Neuronal stem cell (in vitro differentiated cells): ENCODE measurements around the gene SAPCD1.
A peak's percentile ranks its signal among the peaks of the same experiment; 100 is the strongest.

Experiments
- DNase-seq: peaks from one replicate; pipeline ENCODE4 v3.0.0-alpha.2; 2013; ENCODE audit warnings: low spot score
- H2AFZ ChIP-seq: one replicate; pipeline ENCODE4 v1.6.1; 2013; ENCODE audit warnings: mild to moderate bottlenecking, low read length, inconsistent platforms
- H2AK5ac ChIP-seq: 2 replicates; pipeline ENCODE4 v1.6.1; 2013; ENCODE audit warnings: low read depth, mild to moderate bottlenecking, inconsistent platforms, low read length, moderate library complexity, mixed read lengths
- H2BK120ac ChIP-seq: 2 replicates; pipeline ENCODE4 v1.6.1; 2013; ENCODE audit warnings: low read depth, mild to moderate bottlenecking, inconsistent platforms, low read length, moderate library complexity, mixed read lengths
- H2BK12ac ChIP-seq: one replicate; pipeline ENCODE4 v1.6.1; 2013; ENCODE audit warnings: low read length, inconsistent platforms
- H2BK15ac ChIP-seq: 2 replicates; pipeline ENCODE4 v1.6.1; 2013; ENCODE audit warnings: mild to moderate bottlenecking, low read length, inconsistent platforms, mixed read lengths
- H2BK5ac ChIP-seq: one replicate; pipeline ENCODE4 v1.6.1; 2013; ENCODE audit warnings: inconsistent platforms, mild to moderate bottlenecking, low read length, moderate library complexity
- H3K14ac ChIP-seq: one replicate; pipeline ENCODE4 v1.6.1; 2013; ENCODE audit warnings: low read length, inconsistent platforms
- H3K18ac ChIP-seq: 2 replicates; pipeline ENCODE4 v1.6.1; 2013; ENCODE audit warnings: low read length, inconsistent platforms
- H3K23ac ChIP-seq: 2 replicates; pipeline ENCODE4 v1.6.1; 2013; ENCODE audit warnings: low read depth, mild to moderate bottlenecking, mixed read lengths, low read length, inconsistent platforms; ENCODE audit not compliant: poor library complexity
- H3K27ac ChIP-seq: replicated peaks from 3 replicates; pipeline ENCODE4 v1.5.1; 2013; ENCODE audit warnings: low read length, inconsistent platforms
- H3K27me3 ChIP-seq, 3 experiments: 2 replicates each; pipeline ENCODE4 v1.6.1; 2013; ENCODE audit warnings: low read length in 3 of 3, mild to moderate bottlenecking in 2 of 3, inconsistent platforms in 1 of 3, low read depth in 1 of 3, mixed read lengths in 1 of 3, moderate library complexity in 1 of 3; ENCODE audit not compliant: control insufficient read depth in 3 of 3, insufficient read depth in 3 of 3
- H3K36me3 ChIP-seq, 2 donors: replicated peaks in 1 of 2; 2 replicates each; pipeline ENCODE4 v1.6.1; 2013; ENCODE audit warnings: low read length in 2 of 2; ENCODE audit not compliant: control insufficient read depth in 2 of 2, insufficient read depth in 2 of 2
- H3K4ac ChIP-seq: 2 replicates; pipeline ENCODE4 v1.6.1; 2013; ENCODE audit warnings: inconsistent platforms, mild to moderate bottlenecking, low read length, moderate library complexity
- H3K4me1 ChIP-seq, 2 donors: 1 replicate in 1 of 2; 2 replicates in 1 of 2; pipeline ENCODE4 v1.6.1; 2013; ENCODE audit warnings: low read length in 2 of 2, low read depth in 1 of 2; ENCODE audit not compliant: control insufficient read depth in 2 of 2, insufficient read depth in 1 of 2
- H3K4me2 ChIP-seq: one replicate; pipeline ENCODE4 v1.6.1; 2013; ENCODE audit warnings: mild to moderate bottlenecking, low read length, inconsistent platforms; ENCODE audit not compliant: insufficient read depth, poor library complexity, severe bottlenecking
- H3K4me3 ChIP-seq, 2 donors: 2 replicates each; pipeline ENCODE4 v1.5.1; 2013; ENCODE audit warnings: low read length in 2 of 2, mild to moderate bottlenecking in 2 of 2, inconsistent platforms in 1 of 2, moderate library complexity in 1 of 2
- H3K79me1 ChIP-seq: one replicate; pipeline ENCODE4 v1.6.1; 2013; ENCODE audit warnings: low read depth, mild to moderate bottlenecking, inconsistent platforms, low read length, moderate library complexity
- H3K9ac ChIP-seq: one replicate; pipeline ENCODE4 v1.6.1; 2013; ENCODE audit warnings: mild to moderate bottlenecking, low read depth, low read length, inconsistent platforms; ENCODE audit not compliant: poor library complexity
- H3K9me3 ChIP-seq, 2 donors: replicated peaks in 1 of 2; 2 replicates each; pipeline versions ENCODE3 to v1.6.1; 2013; ENCODE audit warnings: low read length in 2 of 2, mild to moderate bottlenecking in 2 of 2, inconsistent platforms in 1 of 2, low read depth in 1 of 2, mixed read lengths in 1 of 2, moderate library complexity in 1 of 2; ENCODE audit not compliant: control insufficient read depth in 2 of 2, insufficient read depth in 1 of 2
- H4K8ac ChIP-seq: one replicate; pipeline ENCODE4 v1.6.1; 2013; ENCODE audit warnings: low read depth, mild to moderate bottlenecking, inconsistent platforms, low read length, moderate library complexity
- H4K91ac ChIP-seq: one replicate; pipeline ENCODE4 v1.6.1; 2013; ENCODE audit warnings: low read length, low read depth, mild to moderate bottlenecking, inconsistent platforms; ENCODE audit not compliant: poor library complexity
- whole genome bisulfite sequencing, 2 donors: extraction: QIAGEN DNeasy Blood & Tissue Kit; methylation state at CpG; one replicate each; pipeline ENCODE4 v1.1.7; 2013; ENCODE audit warnings: missing lambda C conversion rate in 2 of 2, mixed read lengths in 1 of 2; ENCODE audit not compliant: insufficient read length in 2 of 2, insufficient replicate concordance in 1 of 2; ENCODE audit errors: extremely low coverage in 2 of 2; 5-methylcytosine and 5-hydroxymethylcytosine counted together

The SAPCD1 gene

DNA sequence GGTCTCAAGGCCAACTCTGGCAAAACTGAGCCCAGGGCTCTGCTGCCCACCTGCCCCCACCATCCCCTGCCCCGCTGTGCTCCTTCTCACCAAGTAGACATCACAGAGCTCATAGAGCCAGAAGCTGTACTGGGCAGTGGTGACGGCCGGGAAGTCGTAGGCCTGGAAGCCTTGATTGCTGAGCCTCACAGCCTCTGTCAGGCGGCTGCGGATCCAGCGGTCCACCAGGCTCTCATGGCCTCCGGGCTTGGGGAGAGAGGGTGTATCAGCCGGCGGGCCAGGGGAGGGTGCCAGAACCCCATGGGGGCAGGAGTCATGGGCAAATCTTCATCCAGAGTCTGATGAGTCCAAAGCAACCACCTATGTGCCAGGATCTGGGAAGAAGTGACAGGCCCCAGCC, 17.5 kb downstream of the SAPCD1 start:
- Histone ChIP-seq H3K9ac (no peak overlapping the region), H3K9me3 (no peaks in the 10 kb centered on the region), H3K14ac (no peak overlapping the region), H2BK120ac (no peak overlapping the region), H2BK12ac (no peak overlapping the region), H3K4me2 (no peak overlapping the region), H3K18ac (no peak overlapping the region), H4K8ac (no peak overlapping the region), H4K91ac (no peak overlapping the region), H2BK5ac (no peak overlapping the region), H2AK5ac (no peak overlapping the region), H3K27ac (no peak overlapping the region), H3K36me3 (peaks cover 53 to 74% of the 10 kb centered on the region in 2 donors), H3K4ac (no peak overlapping the region), H3K79me1 (peaks cover 2% of the 10 kb centered on the region), H3K27me3 (no peaks in the 10 kb centered on the region), H3K4me3 (no peak overlapping the region), H2AFZ (no peak overlapping the region), H2BK15ac (no peak overlapping the region), H3K23ac (no peak overlapping the region), H3K4me1 (peaks cover 4 to 8% of the 10 kb centered on the region in 2 donors)
- DNase-seq, result no peak
- WGBS, 2 donors, result no CpG with 5 or more reads among the region's 10 CpGs

DNA sequence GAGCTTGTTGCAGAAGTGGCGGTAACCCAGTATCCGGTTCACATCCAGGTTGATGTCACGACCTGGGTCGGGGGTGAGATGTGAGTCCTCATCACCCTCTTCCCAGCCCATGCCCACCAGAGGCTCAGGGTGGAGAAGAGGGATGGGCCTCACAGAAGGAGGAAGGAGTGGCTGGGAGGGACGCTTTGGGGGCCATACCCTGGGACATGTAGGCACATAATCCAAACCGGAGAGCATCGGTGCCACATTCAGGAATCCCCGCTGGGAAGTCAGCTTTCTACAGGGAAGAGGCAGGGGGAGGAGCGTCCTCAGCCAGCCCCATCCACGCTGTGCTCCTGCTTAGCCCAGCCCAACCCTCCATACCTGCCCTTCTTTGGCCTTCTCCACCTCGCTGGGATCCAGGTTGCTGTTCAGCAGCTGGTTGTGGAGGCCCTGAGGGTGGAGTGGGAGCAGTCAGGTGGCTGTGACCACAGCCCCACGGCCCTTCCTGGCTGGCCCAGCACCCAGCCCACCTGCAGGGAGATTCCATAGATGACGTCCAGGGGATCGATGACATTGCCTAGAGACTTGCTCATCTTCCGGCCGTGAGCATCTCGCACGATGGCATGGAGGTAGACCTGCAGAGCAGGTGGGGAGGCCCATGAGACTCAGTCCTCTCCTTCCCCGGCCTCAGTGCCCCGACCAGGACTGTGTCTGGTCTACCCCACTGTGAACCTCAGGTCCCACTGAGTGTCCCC, 18.2 kb downstream of the SAPCD1 start:
- Histone ChIP-seq H3K4me2 (no peak overlapping the region), H3K4ac (no peak overlapping the region), H3K27ac (no peak overlapping the region), H2AFZ (no peak overlapping the region), H4K8ac (no peak overlapping the region), H3K18ac (no peak overlapping the region), H3K4me1 (peaks cover 4 to 8% of the 10 kb centered on the region in 2 donors), H3K27me3 (no peaks in the 10 kb centered on the region), H2AK5ac (no peak overlapping the region), H2BK12ac (peak overlapping the region; percentile 73), H3K36me3 (peaks cover 59 to 82% of the 10 kb centered on the region in 2 donors), H2BK15ac (no peak overlapping the region), H4K91ac (no peak overlapping the region), H3K9me3 (no peaks in the 10 kb centered on the region), H3K79me1 (peaks cover 2% of the 10 kb centered on the region), H3K9ac (peak overlapping the region; percentile 44), H3K23ac (no peak overlapping the region), H3K14ac (peak overlapping the region; percentile 8), H3K4me3 (no peak overlapping the region), H2BK5ac (peak overlapping the region; percentile 24), H2BK120ac (no peak overlapping the region)
- no peak for DNase-seq
- no CpG with 5 or more reads among the region's 20 CpGs for WGBS, 2 donors

GRCh38 chr6:31781244-31782125, 19.0 kb downstream of the SAPCD1 start:
- H3K9me3 ChIP-seq, result no peaks in the 10 kb centered on the region
- no peak overlapping the region for H3K18ac ChIP-seq
- DNase-seq, result no peak
- H3K79me1 ChIP-seq, result peaks cover 2% of the 10 kb centered on the region
- H4K91ac ChIP-seq, result no peak overlapping the region
- no peak overlapping the region for H2BK15ac ChIP-seq
- no CpG with 5 or more reads among the region's 23 CpGs for WGBS, 2 donors
- no peak overlapping the region for H4K8ac ChIP-seq
- H3K4me1 ChIP-seq, result peaks cover 4 to 8% of the 10 kb centered on the region in 2 donors
- no peak overlapping the region for H2BK12ac ChIP-seq
- no peak overlapping the region for H3K4ac ChIP-seq
- no peak overlapping the region for H3K27ac ChIP-seq
- no peak overlapping the region for H2BK120ac ChIP-seq
- no peaks in the 10 kb centered on the region for H3K27me3 ChIP-seq
- H3K9ac ChIP-seq, result no peak overlapping the region
- no peak overlapping the region for H3K4me3 ChIP-seq
- no peak overlapping the region for H2AK5ac ChIP-seq
- no peak overlapping the region for H2AFZ ChIP-seq
- peak overlapping the region; percentile 85 for H3K23ac ChIP-seq
- H2BK5ac ChIP-seq, result no peak overlapping the region
- H3K36me3 ChIP-seq, result peaks cover 62 to 90% of the 10 kb centered on the region in 2 donors
- H3K4me2 ChIP-seq, result no peak overlapping the region
- H3K14ac ChIP-seq, result no peak overlapping the region
